NB4 (cell line): ENCODE measurements around the gene GCG.

ENCODE experiments used
- MYC ChIP-seq: IDR thresholded peaks from 2 replicates; pipeline ENCODE4 v1.6.1; 2011; ENCODE audit warnings: low read depth, low read length
- POLR2A ChIP-seq: IDR thresholded peaks from 2 replicates; pipeline ENCODE4 v1.6.1; 2011; ENCODE audit warnings: mild to moderate bottlenecking; ENCODE audit not compliant: insufficient read length; ENCODE audit errors: extremely low read depth
- TF ChIP-seq, protein P1 (sequence below): IDR thresholded peaks from one replicate; pipeline ENCODE4 v1.5.1; 2012; ENCODE audit warnings: low read depth, low read length
- TF ChIP-seq, protein P2 (sequence below): IDR thresholded peaks from 2 replicates; pipeline ENCODE4 v1.6.1; 2011; ENCODE audit warnings: low read depth, low read length

DNA sequence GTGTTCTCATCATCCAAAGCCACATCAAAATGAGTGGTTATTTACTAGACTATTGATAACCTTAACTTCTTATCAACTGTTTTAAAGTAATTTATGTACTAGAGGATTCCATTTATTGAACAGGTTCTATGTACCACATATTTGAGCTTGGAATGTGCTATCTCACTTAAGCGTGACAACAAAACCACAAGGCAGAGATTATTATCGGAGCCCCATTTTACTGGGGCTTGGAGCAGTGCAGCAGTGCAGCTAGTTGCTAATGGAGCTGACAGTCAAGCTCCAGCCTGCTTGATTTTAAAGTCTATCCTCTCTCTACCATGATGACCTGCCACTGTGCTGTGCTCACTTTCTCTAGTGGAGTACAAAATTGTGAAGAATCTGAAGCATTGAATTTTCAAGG, 24.6 kb downstream of the GCG start:
- TF ChIP-seq, protein P1, sequence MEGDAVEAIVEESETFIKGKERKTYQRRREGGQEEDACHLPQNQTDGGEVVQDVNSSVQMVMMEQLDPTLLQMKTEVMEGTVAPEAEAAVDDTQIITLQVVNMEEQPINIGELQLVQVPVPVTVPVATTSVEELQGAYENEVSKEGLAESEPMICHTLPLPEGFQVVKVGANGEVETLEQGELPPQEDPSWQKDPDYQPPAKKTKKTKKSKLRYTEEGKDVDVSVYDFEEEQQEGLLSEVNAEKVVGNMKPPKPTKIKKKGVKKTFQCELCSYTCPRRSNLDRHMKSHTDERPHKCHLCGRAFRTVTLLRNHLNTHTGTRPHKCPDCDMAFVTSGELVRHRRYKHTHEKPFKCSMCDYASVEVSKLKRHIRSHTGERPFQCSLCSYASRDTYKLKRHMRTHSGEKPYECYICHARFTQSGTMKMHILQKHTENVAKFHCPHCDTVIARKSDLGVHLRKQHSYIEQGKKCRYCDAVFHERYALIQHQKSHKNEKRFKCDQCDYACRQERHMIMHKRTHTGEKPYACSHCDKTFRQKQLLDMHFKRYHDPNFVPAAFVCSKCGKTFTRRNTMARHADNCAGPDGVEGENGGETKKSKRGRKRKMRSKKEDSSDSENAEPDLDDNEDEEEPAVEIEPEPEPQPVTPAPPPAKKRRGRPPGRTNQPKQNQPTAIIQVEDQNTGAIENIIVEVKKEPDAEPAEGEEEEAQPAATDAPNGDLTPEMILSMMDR, result no peak
- no peak for TF ChIP-seq POLR2A
- no peak for TF ChIP-seq MYC
- TF ChIP-seq, protein P2, sequence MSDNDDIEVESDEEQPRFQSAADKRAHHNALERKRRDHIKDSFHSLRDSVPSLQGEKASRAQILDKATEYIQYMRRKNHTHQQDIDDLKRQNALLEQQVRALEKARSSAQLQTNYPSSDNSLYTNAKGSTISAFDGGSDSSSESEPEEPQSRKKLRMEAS, result no peak
